NB4 (cell line): ENCODE data around the gene TRIP6.

ENCODE experiments used
- DNase-seq: peaks from one replicate; pipeline ENCODE4 v3.0.0; 2010; ENCODE audit warnings: low read depth
- H3K4me3 ChIP-seq: one replicate; pipeline ENCODE4 v1.5.1; 2011; ENCODE audit warnings: mild to moderate bottlenecking, low read depth, low read length, moderate library complexity
- CTCF ChIP-seq: IDR thresholded peaks from one replicate; pipeline ENCODE4 v1.5.1; 2012; ENCODE audit warnings: low read depth, low read length
- MYC ChIP-seq: IDR thresholded peaks from 2 replicates; pipeline ENCODE4 v1.6.1; 2011; ENCODE audit warnings: low read depth, low read length
- POLR2A ChIP-seq: IDR thresholded peaks from 2 replicates; pipeline ENCODE4 v1.6.1; 2011; ENCODE audit warnings: mild to moderate bottlenecking; ENCODE audit not compliant: insufficient read length; ENCODE audit errors: extremely low read depth
- TF ChIP-seq, protein P1 (sequence below): IDR thresholded peaks from 2 replicates; pipeline ENCODE4 v1.6.1; 2011; ENCODE audit warnings: low read depth, low read length

Gene TRIP6, protein sequence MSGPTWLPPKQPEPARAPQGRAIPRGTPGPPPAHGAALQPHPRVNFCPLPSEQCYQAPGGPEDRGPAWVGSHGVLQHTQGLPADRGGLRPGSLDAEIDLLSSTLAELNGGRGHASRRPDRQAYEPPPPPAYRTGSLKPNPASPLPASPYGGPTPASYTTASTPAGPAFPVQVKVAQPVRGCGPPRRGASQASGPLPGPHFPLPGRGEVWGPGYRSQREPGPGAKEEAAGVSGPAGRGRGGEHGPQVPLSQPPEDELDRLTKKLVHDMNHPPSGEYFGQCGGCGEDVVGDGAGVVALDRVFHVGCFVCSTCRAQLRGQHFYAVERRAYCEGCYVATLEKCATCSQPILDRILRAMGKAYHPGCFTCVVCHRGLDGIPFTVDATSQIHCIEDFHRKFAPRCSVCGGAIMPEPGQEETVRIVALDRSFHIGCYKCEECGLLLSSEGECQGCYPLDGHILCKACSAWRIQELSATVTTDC

GRCh38 chr7:100867040-100867775 is at the start of gene TRIP6:
TSS of gene TRIP6 (plus strand) at chr7:100867387. CDS start at chr7:100867498, 111 bp downstream.
- H3K4me3 ChIP-seq = peak within 1 kb of the TSS; percentile 83
- TF ChIP-seq, protein P1, sequence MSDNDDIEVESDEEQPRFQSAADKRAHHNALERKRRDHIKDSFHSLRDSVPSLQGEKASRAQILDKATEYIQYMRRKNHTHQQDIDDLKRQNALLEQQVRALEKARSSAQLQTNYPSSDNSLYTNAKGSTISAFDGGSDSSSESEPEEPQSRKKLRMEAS = peak; percentile 98
- peak; percentile 75 for TF ChIP-seq POLR2A
- peak; percentile 100 for TF ChIP-seq MYC
- no peak for TF ChIP-seq CTCF
- DNase-seq = peak; percentile 95

DNA sequence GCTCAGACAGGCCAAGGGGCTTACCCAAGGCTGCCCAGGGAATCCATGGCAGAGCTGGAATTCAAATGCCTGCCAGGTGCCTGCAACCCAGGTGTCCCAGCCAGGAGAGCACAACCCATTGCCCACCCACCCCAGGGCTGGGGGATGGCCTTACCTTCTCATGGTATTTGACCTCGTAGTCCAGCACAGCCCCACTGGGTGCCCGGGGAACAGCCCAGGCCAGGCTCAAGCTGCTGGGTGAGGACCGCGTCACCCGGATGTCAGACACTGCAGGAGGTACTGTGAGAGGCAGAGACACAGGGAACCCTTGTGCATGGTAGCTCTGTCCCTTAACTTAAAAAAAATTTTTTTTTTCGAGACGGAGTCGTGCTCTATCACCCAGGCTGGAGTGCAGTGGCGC is 48.8 kb upstream of the TRIP6 start:
- no peak for TF ChIP-seq MYC
- TF ChIP-seq, protein P1 = no peak
- no peak for TF ChIP-seq POLR2A
- DNase-seq = no peak
- H3K4me3 ChIP-seq = no peak overlapping the region

DNA sequence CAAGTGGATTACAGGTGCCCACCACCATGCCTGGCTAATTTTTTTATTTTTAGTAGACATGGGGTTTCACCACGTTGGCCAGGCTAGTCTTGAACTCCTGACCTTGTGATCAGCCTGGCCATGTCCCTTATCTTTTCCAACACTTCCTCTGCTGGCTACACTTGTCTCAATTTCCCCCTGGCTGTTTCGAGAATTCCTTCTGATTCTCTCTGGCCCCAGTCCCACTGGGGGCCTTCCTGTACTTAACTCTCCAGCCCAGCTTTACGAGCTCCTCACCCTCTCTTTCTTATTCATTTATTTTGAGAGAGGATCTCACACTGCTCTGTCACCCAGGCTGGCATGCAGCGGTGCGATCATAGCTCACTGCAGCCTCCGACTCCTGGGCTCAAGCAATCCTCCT is 48.4 kb upstream of the TRIP6 start:
- no peak overlapping the region for H3K4me3 ChIP-seq
- TF ChIP-seq, protein P1 = no peak
- TF ChIP-seq POLR2A (no peak), CTCF (no peak), MYC (no peak)
- no peak for DNase-seq

GRCh38 chr7:100819586-100819985 is 47.6 kb upstream of the TRIP6 start:
- H3K4me3 ChIP-seq = no peak overlapping the region
- TF ChIP-seq, protein P1 = no peak
- TF ChIP-seq MYC (no peak), CTCF (no peak), POLR2A (no peak)

GRCh38 chr7:100822236-100823139 is 44.7 kb upstream of the TRIP6 start:
- no peak for DNase-seq
- TF ChIP-seq CTCF (no peak), POLR2A (no peak), MYC (no peak)
- TF ChIP-seq, protein P1 = no peak
- H3K4me3 ChIP-seq = no peak overlapping the region

More at GRCh38 chr7:100819586-100819985, 47.6 kb upstream of the TRIP6 start:
- no peak for DNase-seq
